ENCODE results near the gene KRT23. TPM values are rescaled to one million over a fixed set of nuclear protein-coding genes. Genes with fewer than 3 reads are reported as not detected.

The KRT23 gene
- total RNA-seq, 1 donor from 2014 or later, result not detected

DNA sequence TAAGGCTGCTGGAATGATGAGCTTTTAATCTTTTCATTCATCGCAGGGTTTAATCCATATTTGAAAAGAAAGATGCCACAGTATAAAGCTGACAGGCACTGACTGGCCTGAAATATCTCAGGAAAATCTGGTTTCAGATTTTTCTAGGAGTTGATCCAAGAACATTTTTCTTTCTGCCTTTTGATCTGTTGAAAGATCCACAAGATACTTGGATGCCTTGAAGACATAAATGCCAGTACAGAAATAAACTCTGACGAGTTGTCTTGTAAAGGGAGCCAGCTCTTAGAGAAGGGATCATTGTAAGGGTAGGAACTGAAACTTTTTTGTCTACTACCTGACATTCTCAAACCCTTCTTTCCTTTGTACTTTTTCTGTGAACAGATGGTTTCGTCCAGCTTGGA, 27.0 kb downstream of the KRT23 start:
- TF ChIP-seq, protein P1, sequence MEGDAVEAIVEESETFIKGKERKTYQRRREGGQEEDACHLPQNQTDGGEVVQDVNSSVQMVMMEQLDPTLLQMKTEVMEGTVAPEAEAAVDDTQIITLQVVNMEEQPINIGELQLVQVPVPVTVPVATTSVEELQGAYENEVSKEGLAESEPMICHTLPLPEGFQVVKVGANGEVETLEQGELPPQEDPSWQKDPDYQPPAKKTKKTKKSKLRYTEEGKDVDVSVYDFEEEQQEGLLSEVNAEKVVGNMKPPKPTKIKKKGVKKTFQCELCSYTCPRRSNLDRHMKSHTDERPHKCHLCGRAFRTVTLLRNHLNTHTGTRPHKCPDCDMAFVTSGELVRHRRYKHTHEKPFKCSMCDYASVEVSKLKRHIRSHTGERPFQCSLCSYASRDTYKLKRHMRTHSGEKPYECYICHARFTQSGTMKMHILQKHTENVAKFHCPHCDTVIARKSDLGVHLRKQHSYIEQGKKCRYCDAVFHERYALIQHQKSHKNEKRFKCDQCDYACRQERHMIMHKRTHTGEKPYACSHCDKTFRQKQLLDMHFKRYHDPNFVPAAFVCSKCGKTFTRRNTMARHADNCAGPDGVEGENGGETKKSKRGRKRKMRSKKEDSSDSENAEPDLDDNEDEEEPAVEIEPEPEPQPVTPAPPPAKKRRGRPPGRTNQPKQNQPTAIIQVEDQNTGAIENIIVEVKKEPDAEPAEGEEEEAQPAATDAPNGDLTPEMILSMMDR (IDR thresholded peaks at IDR 0.05; ENCODE audit: partially characterized antibody, unreplicated experiment), result no peak
- Mint-ChIP-seq H3K4me3 (ENCODE audit: unreplicated experiment) (no peak overlapping the region), H3K4me1 (ENCODE audit: low read depth, unreplicated experiment) (no peaks in the 10 kb centered on the region), H3K27ac (ENCODE audit: unreplicated experiment) (no peak overlapping the region), H3K9me3 (ENCODE audit: unreplicated experiment) (no peaks in the 10 kb centered on the region), H3K27me3 (ENCODE audit: unreplicated experiment) (no peaks in the 10 kb centered on the region), H3K36me3 (ENCODE audit: unreplicated experiment) (no peaks in the 10 kb centered on the region)
- no peak for DNase-seq

DNA sequence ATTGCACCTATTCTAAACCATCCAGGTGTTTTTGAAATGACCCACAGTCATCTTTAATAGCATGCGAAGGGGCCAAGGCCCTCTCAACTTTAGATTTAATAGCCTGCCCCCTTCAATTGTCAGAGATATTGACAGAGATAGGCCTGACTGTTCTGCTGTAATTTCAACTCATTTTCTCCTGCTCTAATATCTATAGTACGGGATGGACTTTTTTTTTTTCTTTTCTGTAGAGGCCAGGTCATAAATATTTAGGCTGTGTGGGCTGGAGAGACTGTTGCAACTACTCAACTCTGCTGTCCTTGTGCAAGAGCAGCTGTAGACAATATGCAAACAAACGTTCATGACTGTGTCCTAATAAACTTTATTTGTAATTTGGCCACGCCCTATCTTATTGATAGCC, 27.7 kb downstream of the KRT23 start:
- H3K27me3 Mint-ChIP-seq (ENCODE audit: unreplicated experiment), result no peaks in the 10 kb centered on the region
- DNase-seq, result no peak
- TF ChIP-seq, protein P1 (IDR thresholded peaks at IDR 0.05; ENCODE audit: partially characterized antibody, unreplicated experiment), result no peak
- H3K4me1 Mint-ChIP-seq (ENCODE audit: low read depth, unreplicated experiment), result no peaks in the 10 kb centered on the region
- no peaks in the 10 kb centered on the region for H3K36me3 Mint-ChIP-seq (ENCODE audit: unreplicated experiment)
- no peaks in the 10 kb centered on the region for H3K9me3 Mint-ChIP-seq (ENCODE audit: unreplicated experiment)
- no peak overlapping the region for H3K27ac Mint-ChIP-seq (ENCODE audit: unreplicated experiment)
- H3K4me3 Mint-ChIP-seq (ENCODE audit: unreplicated experiment), result no peak overlapping the region

DNA sequence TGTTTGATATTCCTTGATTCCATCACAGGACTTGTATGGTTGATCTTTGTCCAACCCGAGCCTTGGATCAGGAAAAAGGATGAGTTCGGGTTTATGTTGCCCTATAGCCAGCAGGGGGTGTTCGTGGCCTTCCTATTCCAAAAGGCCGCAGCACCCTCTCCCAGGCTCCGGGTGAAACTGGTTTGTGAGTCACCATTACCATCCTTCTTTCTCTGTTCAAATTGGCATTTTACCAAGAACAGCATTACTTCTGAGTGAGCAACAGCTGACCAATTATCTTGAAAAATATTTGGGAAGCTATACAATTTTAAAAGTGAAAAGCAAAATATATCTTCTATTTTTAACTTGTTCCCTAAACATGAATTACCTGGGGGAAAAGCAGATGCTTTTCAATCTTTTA, 28.1 kb downstream of the KRT23 start:
- no peaks in the 10 kb centered on the region for H3K4me1 Mint-ChIP-seq (ENCODE audit: low read depth, unreplicated experiment)
- DNase-seq, result peak; percentile 71
- no peaks in the 10 kb centered on the region for H3K36me3 Mint-ChIP-seq (ENCODE audit: unreplicated experiment)
- H3K27ac Mint-ChIP-seq (ENCODE audit: unreplicated experiment), result no peak overlapping the region
- no peaks in the 10 kb centered on the region for H3K9me3 Mint-ChIP-seq (ENCODE audit: unreplicated experiment)
- TF ChIP-seq, protein P1 (IDR thresholded peaks at IDR 0.05; ENCODE audit: partially characterized antibody, unreplicated experiment), result peak; percentile 69
- H3K27me3 Mint-ChIP-seq (ENCODE audit: unreplicated experiment), result no peaks in the 10 kb centered on the region
- H3K4me3 Mint-ChIP-seq (ENCODE audit: unreplicated experiment), result no peak overlapping the region

DNA sequence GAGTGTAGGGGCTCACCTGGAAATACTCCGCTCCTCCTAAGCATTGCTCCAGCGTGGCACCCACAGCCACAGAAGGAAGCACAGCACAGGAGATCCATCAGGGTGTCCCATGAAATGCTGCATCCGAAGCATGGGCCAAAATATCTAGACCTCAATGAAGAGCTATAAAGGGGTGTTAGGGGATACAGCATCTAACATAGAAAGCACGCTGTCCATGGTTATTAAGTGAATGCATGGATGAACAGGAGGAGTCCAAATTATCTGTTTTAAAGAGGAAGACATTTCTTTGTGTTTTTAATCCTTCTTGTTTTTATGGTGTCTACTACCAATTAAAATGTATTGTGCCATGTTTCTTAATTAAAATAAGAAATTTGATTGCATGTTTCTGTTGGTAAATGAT, 30.8 kb downstream of the KRT23 start:
- no peaks in the 10 kb centered on the region for H3K9me3 Mint-ChIP-seq (ENCODE audit: unreplicated experiment)
- H3K27me3 Mint-ChIP-seq (ENCODE audit: unreplicated experiment), result no peaks in the 10 kb centered on the region
- no peak overlapping the region for H3K27ac Mint-ChIP-seq (ENCODE audit: unreplicated experiment)
- TF ChIP-seq, protein P1 (IDR thresholded peaks at IDR 0.05; ENCODE audit: partially characterized antibody, unreplicated experiment), result no peak
- H3K4me3 Mint-ChIP-seq (ENCODE audit: unreplicated experiment), result no peak overlapping the region
- DNase-seq, result no peak
- H3K36me3 Mint-ChIP-seq (ENCODE audit: unreplicated experiment), result no peaks in the 10 kb centered on the region
- peaks cover 2% of the 10 kb centered on the region for H3K4me1 Mint-ChIP-seq (ENCODE audit: low read depth, unreplicated experiment)

DNA sequence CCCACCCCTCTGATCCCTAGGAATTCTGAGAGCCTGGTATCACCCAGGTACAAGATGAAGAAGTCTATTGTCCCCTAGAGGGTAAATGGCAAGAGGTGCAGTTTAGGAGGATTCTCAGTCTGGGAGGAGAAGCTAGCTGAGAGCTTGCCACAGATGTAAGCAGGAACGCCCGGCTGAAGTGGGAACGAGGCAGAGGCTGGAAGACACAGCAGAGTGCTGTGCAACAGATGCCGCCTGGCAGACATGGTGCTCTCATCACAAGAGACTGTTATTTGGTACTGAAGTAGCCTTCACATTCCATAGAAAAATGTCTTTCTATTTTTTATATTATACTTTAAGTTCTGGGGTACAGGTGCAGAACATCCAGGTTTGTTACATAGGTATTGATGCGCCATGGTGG, 32.1 kb downstream of the KRT23 start:
- Mint-ChIP-seq H3K4me3 (ENCODE audit: unreplicated experiment) (no peak overlapping the region), H3K27ac (ENCODE audit: unreplicated experiment) (no peak overlapping the region), H3K27me3 (ENCODE audit: unreplicated experiment) (no peaks in the 10 kb centered on the region), H3K36me3 (ENCODE audit: unreplicated experiment) (no peaks in the 10 kb centered on the region), H3K4me1 (ENCODE audit: low read depth, unreplicated experiment) (peaks cover 2% of the 10 kb centered on the region), H3K9me3 (ENCODE audit: unreplicated experiment) (no peaks in the 10 kb centered on the region)
- DNase-seq, result no peak
- TF ChIP-seq, protein P1 (IDR thresholded peaks at IDR 0.05; ENCODE audit: partially characterized antibody, unreplicated experiment), result no peak
